Subcutaneous abdominal adipose tissue (tissue), 5 donors: ENCODE measurements around the gene MPHOSPH6.

Experiments used
- H3K27ac ChIP-seq: one replicate; pipeline ENCODE4 v1.7.0; 2013; ENCODE audit warnings: low read depth, mild to moderate bottlenecking, inconsistent platforms, low read length, moderate library complexity
- H3K27me3 ChIP-seq, 5 donors: one replicate each; pipeline ENCODE4 v1.7.0; 2013; ENCODE audit warnings: low read length in 5 of 5, inconsistent platforms in 1 of 5; ENCODE audit not compliant: control insufficient read depth in 5 of 5, insufficient read depth in 4 of 5
- H3K36me3 ChIP-seq, 5 donors: one replicate each; pipeline ENCODE4 v1.7.0; 2013; ENCODE audit warnings: low read length in 5 of 5; ENCODE audit not compliant: control insufficient read depth in 5 of 5, insufficient read depth in 5 of 5
- H3K4me1 ChIP-seq, 5 donors: one replicate each; pipeline ENCODE4 v1.7.0; 2013; ENCODE audit warnings: low read length in 5 of 5, mild to moderate bottlenecking in 3 of 5, moderate library complexity in 1 of 5; ENCODE audit not compliant: control insufficient read depth in 5 of 5, insufficient read depth in 5 of 5
- H3K4me3 ChIP-seq, 5 donors: one replicate each; pipeline ENCODE4 v1.7.0; 2013; ENCODE audit warnings: low read length in 5 of 5, low read depth in 1 of 5
- H3K9ac ChIP-seq, 5 donors: one replicate each; pipeline ENCODE4 v1.7.0; 2013; ENCODE audit warnings: low read length in 5 of 5, mild to moderate bottlenecking in 4 of 5, moderate library complexity in 3 of 5
- H3K9me3 ChIP-seq, 5 donors: one replicate each; pipeline ENCODE4 v1.7.0; 2013; ENCODE audit warnings: low read length in 5 of 5; ENCODE audit not compliant: control insufficient read depth in 5 of 5
- donor health status: healthy.
- donor health status: healthy.
- donor health status: healthy.
- donor health status: healthy.
- donor health status: healthy.

The MPHOSPH6 gene

DNA sequence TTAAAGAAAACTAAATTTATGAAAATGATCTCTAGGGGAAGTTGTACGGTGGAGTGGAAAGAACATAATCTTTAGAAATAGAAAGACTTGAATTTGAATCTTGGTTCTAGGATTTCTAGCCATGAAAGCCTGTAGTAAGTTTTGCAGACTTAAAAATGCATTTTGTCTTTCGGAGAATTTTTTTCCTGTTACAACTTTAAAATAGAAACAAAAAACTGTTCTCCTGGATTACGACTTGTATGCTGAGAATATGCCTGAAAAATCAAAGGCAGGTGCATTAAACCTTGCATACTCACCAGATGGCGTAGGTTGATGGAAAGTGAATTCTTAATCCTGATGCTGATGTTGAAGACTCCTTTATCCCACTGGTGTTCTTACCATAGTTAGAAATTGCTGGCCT is 7.5 kb upstream of the MPHOSPH6 start:
- no peak overlapping the region for H3K4me3 ChIP-seq
- H3K9ac ChIP-seq, result no peak overlapping the region
- peaks cover 0 to 5% (median 0%) of the 10 kb centered on the region in 5 donors for H3K27me3 ChIP-seq
- H3K27ac ChIP-seq, result no peak overlapping the region
- H3K36me3 ChIP-seq, result no peaks in the 10 kb centered on the region
- H3K9me3 ChIP-seq, result no peaks in the 10 kb centered on the region
- H3K4me1 ChIP-seq, result no peaks in the 10 kb centered on the region

DNA sequence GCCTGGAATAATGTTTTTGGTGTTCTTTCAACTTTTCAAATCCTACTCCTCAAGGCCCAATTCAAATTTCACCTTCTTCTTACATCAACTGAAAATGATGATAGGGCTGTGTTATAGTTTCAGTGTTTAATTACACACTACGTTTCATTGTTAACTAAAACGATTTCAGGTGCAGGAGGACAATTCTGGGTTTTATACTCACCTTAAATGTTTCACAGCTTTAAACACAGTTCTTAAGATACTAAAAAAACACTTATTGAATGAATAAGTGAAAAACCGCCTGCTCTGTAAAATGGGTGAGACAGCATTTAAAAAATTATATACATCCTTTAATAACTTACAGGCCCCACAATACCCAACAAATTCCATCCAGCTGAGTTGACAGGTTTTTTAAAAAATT is 6.2 kb upstream of the MPHOSPH6 start:
- Histone ChIP-seq H3K36me3 (no peaks in the 10 kb centered on the region), H3K4me1 (no peaks in the 10 kb centered on the region), H3K27ac (no peak overlapping the region), H3K9me3 (no peaks in the 10 kb centered on the region), H3K4me3 (no peak overlapping the region), H3K9ac (no peak overlapping the region), H3K27me3 (peaks cover 0 to 5% (median under 1%) of the 10 kb centered on the region in 5 donors)

DNA sequence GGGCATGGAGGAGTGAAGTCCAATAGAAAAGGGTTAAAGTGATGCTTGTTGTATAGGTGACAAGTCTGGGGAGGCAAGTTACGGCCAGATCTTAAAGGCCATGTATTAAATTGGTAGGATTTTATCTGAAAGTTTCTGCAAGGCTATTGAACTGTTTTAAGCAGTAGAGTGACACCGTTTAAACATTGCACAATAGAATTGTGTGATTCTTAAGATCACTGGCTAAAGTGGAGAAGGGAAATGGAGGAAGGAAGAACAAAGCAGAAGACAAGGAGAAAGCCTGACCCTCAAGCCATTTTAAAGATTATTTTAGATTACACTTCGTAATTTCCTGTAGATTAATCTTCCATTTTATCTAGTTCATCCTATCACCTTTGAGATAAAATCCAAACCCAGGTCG is 5.6 kb upstream of the MPHOSPH6 start:
- Histone ChIP-seq H3K27me3 (peaks cover 0 to 5% (median 2%) of the 10 kb centered on the region in 5 donors), H3K36me3 (no peaks in the 10 kb centered on the region), H3K4me1 (peaks cover 0 to 1% (median under 1%) of the 10 kb centered on the region in 5 donors), H3K4me3 (no peak overlapping the region), H3K27ac (no peak overlapping the region), H3K9me3 (no peaks in the 10 kb centered on the region), H3K9ac (no peak overlapping the region)

DNA sequence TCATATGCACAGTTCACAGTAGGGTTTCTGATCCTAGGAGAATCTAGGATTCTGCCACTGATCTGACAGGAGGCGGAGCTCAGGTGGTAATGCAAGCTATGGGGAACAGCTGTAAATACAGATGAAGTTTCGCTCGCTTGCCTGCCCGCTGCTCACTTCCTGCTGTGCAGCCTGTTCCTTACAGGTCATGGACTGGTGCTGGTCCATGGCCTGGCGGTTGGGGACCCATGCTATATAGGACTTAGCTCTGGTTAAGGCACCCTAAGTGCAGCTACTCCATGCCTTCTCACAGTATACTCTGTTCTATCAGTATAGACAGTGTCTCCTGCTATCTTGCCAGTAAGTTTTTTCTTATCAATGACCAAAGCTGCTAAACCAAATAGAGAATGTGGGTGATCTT is 2.4 kb downstream of the MPHOSPH6 start:
- Histone ChIP-seq H3K4me3 (no peak overlapping the region), H3K36me3 (peaks cover 13 to 26% (median 20%) of the 10 kb centered on the region in 5 donors), H3K4me1 (peaks cover 2 to 20% (median 14%) of the 10 kb centered on the region in 5 donors), H3K27me3 (peaks cover 0 to 2% (median 0%) of the 10 kb centered on the region in 5 donors), H3K9me3 (no peaks in the 10 kb centered on the region), H3K27ac (no peak overlapping the region), H3K9ac (no peak overlapping the region)

DNA sequence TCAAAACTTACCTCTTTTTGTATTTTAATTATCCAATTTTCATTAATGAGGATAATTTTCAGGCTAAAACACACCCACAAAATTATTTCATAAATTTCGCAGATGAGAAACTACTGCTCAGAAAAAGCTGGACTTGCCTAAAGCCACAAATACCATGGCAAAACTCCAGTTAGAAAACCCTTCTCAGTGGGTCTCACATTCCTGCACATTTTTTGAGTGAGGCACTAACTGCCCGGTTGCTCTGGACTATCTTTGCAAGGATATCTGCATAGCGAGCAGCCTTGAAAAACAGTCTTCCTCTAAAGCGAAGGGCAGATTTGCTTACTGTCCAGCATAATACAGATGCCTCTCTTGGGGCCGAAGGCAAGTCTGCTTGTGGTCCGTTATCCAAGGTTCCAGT is 9.8 kb downstream of the MPHOSPH6 start:
- H3K4me1 ChIP-seq, result peaks cover 0 to 14% (median 10%) of the 10 kb centered on the region in 5 donors
- H3K27ac ChIP-seq, result no peak overlapping the region
- H3K9ac ChIP-seq, result no peak overlapping the region
- no peaks in the 10 kb centered on the region for H3K9me3 ChIP-seq
- no peaks in the 10 kb centered on the region for H3K27me3 ChIP-seq
- H3K36me3 ChIP-seq, result peaks cover 19 to 46% (median 34%) of the 10 kb centered on the region in 5 donors
- no peak overlapping the region for H3K4me3 ChIP-seq

DNA sequence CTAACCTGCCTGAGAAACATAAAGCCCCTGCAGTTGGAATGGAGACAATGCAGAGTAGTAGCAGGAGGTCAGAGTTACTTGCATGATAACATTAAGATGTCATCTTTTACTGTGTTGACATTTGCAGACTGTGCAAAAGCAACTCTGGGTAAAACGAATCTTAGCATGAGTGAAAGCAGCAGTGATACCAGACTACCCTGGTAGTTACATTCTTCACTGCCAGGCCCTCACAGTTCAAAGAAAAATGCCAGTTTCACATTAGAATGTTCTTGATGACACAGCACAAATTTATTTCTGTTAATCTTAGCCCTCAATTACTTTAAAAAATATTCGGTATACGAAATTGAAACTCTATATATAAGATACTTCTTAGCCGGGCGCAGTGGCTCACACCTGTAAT is 12.2 kb downstream of the MPHOSPH6 start:
- Histone ChIP-seq H3K27me3 (no peaks in the 10 kb centered on the region), H3K9ac (no peak overlapping the region), H3K9me3 (no peaks in the 10 kb centered on the region), H3K4me3 (no peak overlapping the region), H3K4me1 (peaks cover 0 to 14% (median 10%) of the 10 kb centered on the region in 5 donors), H3K27ac (no peak overlapping the region), H3K36me3 (peaks cover 8 to 33% (median 26%) of the 10 kb centered on the region in 5 donors)

DNA sequence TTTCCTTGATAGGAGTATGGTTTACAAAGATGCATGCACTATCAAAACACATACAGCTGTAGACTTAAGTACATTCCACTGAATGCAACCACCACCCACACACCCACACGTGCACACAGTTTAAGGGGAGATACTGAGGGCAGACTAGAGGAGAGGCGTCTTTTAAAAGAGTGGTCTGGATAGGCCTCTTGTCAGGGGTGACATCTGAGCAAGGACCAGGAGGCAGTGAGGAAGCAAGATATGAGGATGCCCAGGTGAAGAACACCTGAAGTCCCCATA is 12.6 kb downstream of the MPHOSPH6 start:
- no peak overlapping the region for H3K27ac ChIP-seq

DNA sequence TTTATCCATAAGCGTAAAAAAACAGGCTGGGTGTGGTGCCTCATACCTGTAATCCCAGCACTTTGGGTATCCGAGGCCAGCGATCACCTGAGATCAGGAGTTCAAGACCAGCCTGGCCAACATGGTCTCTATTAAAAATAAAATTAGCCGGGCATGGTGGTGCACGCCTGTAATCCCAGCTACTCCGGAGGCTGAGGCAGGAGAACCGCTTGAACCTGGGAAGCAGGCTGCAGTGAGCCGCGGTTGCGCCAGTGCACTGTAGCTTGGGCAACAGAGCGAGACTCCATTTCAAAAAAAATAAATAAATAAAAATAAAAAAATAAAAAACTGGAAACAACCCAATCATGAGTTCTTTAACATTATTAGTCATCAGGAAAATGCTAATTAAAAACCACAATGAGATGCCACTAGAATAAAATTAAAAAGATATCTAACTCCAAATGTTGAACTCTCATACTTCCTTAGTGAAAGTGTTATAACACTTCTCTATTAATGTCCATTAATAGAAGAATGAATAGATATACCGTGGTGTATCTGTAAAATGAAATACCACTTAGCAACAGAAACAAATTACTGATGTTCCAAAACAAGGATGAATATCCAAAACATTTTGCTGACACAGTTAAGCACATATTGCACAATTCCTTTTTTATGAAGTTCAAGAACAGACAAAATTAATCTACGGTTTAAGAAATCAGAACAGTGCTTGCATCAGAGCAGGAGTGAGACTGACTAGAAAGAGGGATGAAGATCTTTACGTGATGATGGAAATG is 13.1 kb downstream of the MPHOSPH6 start:
- Histone ChIP-seq H3K9ac (no peak overlapping the region), H3K27me3 (no peaks in the 10 kb centered on the region), H3K27ac (no peak overlapping the region), H3K36me3 (peaks cover 7 to 25% (median 20%) of the 10 kb centered on the region in 5 donors), H3K9me3 (no peaks in the 10 kb centered on the region), H3K4me3 (no peak overlapping the region), H3K4me1 (peaks cover 0 to 14% (median 10%) of the 10 kb centered on the region in 5 donors)

More for the DNA sequence above, 12.6 kb downstream of the MPHOSPH6 start:
- Histone ChIP-seq H3K4me1 (peaks cover 0 to 14% (median 10%) of the 10 kb centered on the region in 5 donors), H3K36me3 (peaks cover 8 to 30% (median 24%) of the 10 kb centered on the region in 5 donors), H3K4me3 (no peak overlapping the region), H3K9ac (no peak overlapping the region), H3K27me3 (no peaks in the 10 kb centered on the region), H3K9me3 (no peaks in the 10 kb centered on the region)

DNA sequence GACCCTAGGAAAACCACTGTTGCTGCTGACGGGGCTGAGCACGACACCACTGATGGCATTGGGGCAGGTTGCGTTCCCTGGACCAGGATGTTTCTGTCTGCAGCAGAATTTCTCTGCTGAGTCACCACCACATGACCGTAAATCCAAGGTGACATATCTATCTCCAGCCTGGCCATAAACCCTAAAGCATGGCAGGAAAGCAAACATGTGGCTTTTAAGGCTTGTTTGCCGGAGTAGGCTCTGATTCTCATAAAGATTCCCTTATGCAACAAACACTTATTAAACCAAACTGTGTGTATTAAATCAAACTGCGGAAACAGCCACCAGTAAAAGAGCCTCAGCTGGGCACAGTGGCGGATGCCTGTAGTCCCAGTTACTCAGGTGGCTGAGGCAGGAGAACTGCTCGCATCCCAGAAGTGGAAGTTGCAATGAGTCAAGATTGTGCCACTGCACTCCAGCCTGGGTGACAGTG is 17.3 kb downstream of the MPHOSPH6 start:
- H3K4me3 ChIP-seq, result no peak overlapping the region
- no peak overlapping the region for H3K9ac ChIP-seq
- no peaks in the 10 kb centered on the region for H3K9me3 ChIP-seq
- H3K27me3 ChIP-seq, result no peaks in the 10 kb centered on the region
- peaks cover 11 to 28% (median 12%) of the 10 kb centered on the region in 5 donors for H3K36me3 ChIP-seq
- no peak overlapping the region for H3K27ac ChIP-seq
- peaks cover 0 to 5% (median 4%) of the 10 kb centered on the region in 5 donors for H3K4me1 ChIP-seq

DNA sequence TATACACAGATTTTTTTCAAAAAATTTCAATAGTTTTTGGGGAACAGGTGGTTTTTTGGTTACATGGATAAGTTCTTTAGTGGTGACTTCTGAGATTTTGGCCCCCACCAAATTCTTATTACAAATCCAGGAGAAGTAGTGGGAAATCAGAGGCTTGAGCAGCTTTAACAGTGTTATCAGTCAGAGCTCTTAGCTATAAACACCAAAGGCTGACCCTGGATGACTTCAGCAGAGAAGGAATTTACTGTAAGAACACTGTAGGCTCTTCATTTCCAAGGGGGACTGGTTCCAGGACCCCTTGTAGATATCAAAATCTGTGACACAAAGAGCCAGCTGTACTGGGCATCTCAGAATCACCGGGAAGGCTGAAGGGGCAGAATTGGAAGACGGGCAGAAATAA is 17.8 kb downstream of the MPHOSPH6 start:
- H3K27ac ChIP-seq, result no peak overlapping the region
- no peak overlapping the region for H3K9ac ChIP-seq
- no peaks in the 10 kb centered on the region for H3K9me3 ChIP-seq
- H3K36me3 ChIP-seq, result peaks cover 14 to 33% (median 17%) of the 10 kb centered on the region in 5 donors
- H3K4me3 ChIP-seq, result no peak overlapping the region
- no peaks in the 10 kb centered on the region for H3K27me3 ChIP-seq
- peaks cover 0 to under 1% (median 0%) of the 10 kb centered on the region in 5 donors for H3K4me1 ChIP-seq
